CD4-positive, CD25-positive, alpha-beta regulatory T cell (primary cell): ENCODE measurements around the gene ZNF19. TPM values are rescaled to one million over a fixed set of nuclear protein-coding genes. Genes with fewer than 3 reads are reported as not detected.

Experiments used
- ATAC-seq, 2 donors: fragments of 150-1000 bp; cut with Tn5 transposase; one replicate each; pipeline ENCODE4 v1.10.0; 2021; ENCODE audit warnings: low read depth in 2 of 2, moderate number of reproducible peaks in 2 of 2, moderate library complexity in 1 of 2
- DNase-seq, 3 donors: peaks; one replicate each; pipeline versions ENCODE4 v3.0.0 to v3.0.0-alpha.2; 2012 to 2022; ENCODE audit warnings: mixed read lengths in 1 of 3
- H3K27ac ChIP-seq: one replicate; pipeline ENCODE4 v1.7.0; 2013; ENCODE audit warnings: mild to moderate bottlenecking, low read length; ENCODE audit not compliant: insufficient read depth, poor library complexity, severe bottlenecking
- H3K27me3 ChIP-seq: one replicate; pipeline ENCODE4 v1.7.0; 2013; ENCODE audit warnings: low read length; ENCODE audit not compliant: control insufficient read depth, insufficient read depth
- H3K36me3 ChIP-seq: one replicate; pipeline ENCODE4 v1.7.0; 2013; ENCODE audit warnings: mild to moderate bottlenecking, low read length, moderate library complexity; ENCODE audit not compliant: control insufficient read depth, insufficient read depth
- H3K4me1 ChIP-seq: 2 replicates; pipeline ENCODE4 v1.7.0; 2013; ENCODE audit warnings: mild to moderate bottlenecking, low read length; ENCODE audit not compliant: insufficient read depth, control insufficient read depth, poor library complexity, severe bottlenecking
- H3K4me3 ChIP-seq: one replicate; pipeline ENCODE4 v1.7.0; 2013; ENCODE audit warnings: low read depth, mild to moderate bottlenecking, low read length, moderate library complexity
- H3K9me3 ChIP-seq, 2 experiments: 1 replicate in 1 of 2; 2 replicates in 1 of 2; pipeline ENCODE4 v1.7.0; 2013; ENCODE audit warnings: low read length in 2 of 2, mild to moderate bottlenecking in 1 of 2, moderate library complexity in 1 of 2; ENCODE audit not compliant: control insufficient read depth in 2 of 2
- H3K27ac Mint-ChIP-seq, 3 donors: one replicate each; pipeline ENCODE4 v1.8.0; 2020 to 2022; ENCODE audit warnings: mild to moderate bottlenecking in 3 of 3, mixed read lengths in 3 of 3, moderate library complexity in 2 of 3
- H3K27me3 Mint-ChIP-seq: one replicate; pipeline ENCODE4 v1.8.0; 2022; ENCODE audit warnings: mild to moderate bottlenecking, mixed read lengths
- H3K36me3 Mint-ChIP-seq: one replicate; pipeline ENCODE4 v1.8.0; 2020; ENCODE audit warnings: mixed read lengths
- H3K4me1 Mint-ChIP-seq, 4 donors: one replicate each; pipeline ENCODE4 v1.8.0; 2020 to 2022; ENCODE audit warnings: mixed read lengths in 4 of 4, mild to moderate bottlenecking in 1 of 4
- H3K4me3 Mint-ChIP-seq, 4 donors: one replicate each; pipeline ENCODE4 v1.8.0; 2020 to 2022; ENCODE audit warnings: mild to moderate bottlenecking in 4 of 4, mixed read lengths in 4 of 4, moderate library complexity in 3 of 4
- H3K9me3 Mint-ChIP-seq, 7 donors: one replicate each; pipeline ENCODE4 v1.8.0; 2020 to 2022; ENCODE audit warnings: mixed read lengths in 7 of 7, mild to moderate bottlenecking in 3 of 7, moderate library complexity in 2 of 7
- polyA plus RNA-seq, 4 donors: library from polyadenylated mRNA; unstranded; fragments of 300-500 nt; fragmentation: Illumina TruSeq; gene quantifications; one replicate each; pipeline ENCODE4 v1.2.3, GENCODE V29; 2021
- total RNA-seq: library from RNA; stranded (reverse); gene quantifications from one replicate; pipeline ENCODE4 v1.2.3, GENCODE V29; 2022

The ZNF19 gene
- total and polyA plus RNA-seq, 5 donors from 2014 or later = 1.7 to 5.9 (median 2.8) TPM

DNA sequence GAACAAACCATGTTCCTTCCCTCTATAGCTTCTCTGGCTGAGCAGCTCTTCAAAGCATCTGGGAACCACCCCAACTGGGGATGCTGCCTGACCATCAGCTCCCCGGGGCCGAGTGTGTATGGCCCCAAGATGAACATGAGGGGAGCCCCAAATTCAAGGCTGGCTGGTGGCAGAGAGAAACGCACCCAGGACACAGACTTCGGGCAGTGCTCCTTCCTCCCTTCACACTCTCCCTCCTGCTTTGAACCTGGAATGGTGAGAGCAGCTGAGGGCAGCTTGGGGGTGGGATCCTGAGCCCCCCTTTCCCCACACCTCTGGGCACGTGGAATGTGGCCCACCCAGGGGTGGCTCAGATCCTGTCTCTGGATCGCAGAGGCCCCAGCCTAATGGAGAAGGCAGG lies 64.5 kb downstream of the ZNF19 start:
- Mint-ChIP-seq H3K4me3 (no peak overlapping the region), H3K4me1 (peaks cover 0 to 19% (median 5%) of the 10 kb centered on the region in 4 donors), H3K36me3 (no peaks in the 10 kb centered on the region), H3K9me3 (peaks cover 0 to 6% (median 0%) of the 10 kb centered on the region in 7 donors), H3K27ac (no peak overlapping the region), H3K27me3 (peaks cover 46% of the 10 kb centered on the region)
- no peak overlapping the region for H3K27ac ChIP-seq
- peaks cover 11% of the 10 kb centered on the region for H3K27me3 ChIP-seq
- no peaks in the 10 kb centered on the region for H3K4me1 ChIP-seq
- no peaks in the 10 kb centered on the region for H3K36me3 ChIP-seq
- no peak overlapping the region for H3K4me3 ChIP-seq
- no peak for ATAC-seq
- no peak for DNase-seq
- no peaks in the 10 kb centered on the region for H3K9me3 ChIP-seq

GRCh38 chr16:71423865-71424264 lies 65.3 kb downstream of the ZNF19 start:
- Mint-ChIP-seq H3K27ac (peak overlapping the region in 1 of 3 donors; percentile 82), H3K4me1 (peaks cover 0 to 19% (median 5%) of the 10 kb centered on the region in 4 donors), H3K36me3 (no peaks in the 10 kb centered on the region), H3K27me3 (peaks cover 40% of the 10 kb centered on the region), H3K4me3 (no peak overlapping the region), H3K9me3 (peaks cover 0 to 6% (median 0%) of the 10 kb centered on the region in 7 donors)
- DNase-seq (no peak), ATAC-seq (no peak)
- H3K27me3 ChIP-seq = peaks cover 8% of the 10 kb centered on the region
- H3K4me1 ChIP-seq = no peaks in the 10 kb centered on the region
- H3K9me3 ChIP-seq = no peaks in the 10 kb centered on the region
- no peak overlapping the region for H3K4me3 ChIP-seq
- no peak overlapping the region for H3K27ac ChIP-seq
- no peaks in the 10 kb centered on the region for H3K36me3 ChIP-seq

Other genes starting within 250 kb of the ZNF19 start
- gene CMTR2, start 199.9 kb downstream of the ZNF19 start, total RNA-seq = 12.9 TPM
- 10 to 100 TPM; 17.7 to 34.9 (median 27.0) TPM for gene CMTR2, start 199.9 kb downstream of the ZNF19 start, polyA plus RNA-seq
- gene CALB2, start 130.6 kb downstream of the ZNF19 start, total RNA-seq = not detected
- gene CALB2, start 130.6 kb downstream of the ZNF19 start, polyA plus RNA-seq = not detected
- not detected for gene TLE7, start 47.3 kb downstream of the ZNF19 start, total RNA-seq
- not detected for gene TLE7, start 47.3 kb downstream of the ZNF19 start, polyA plus RNA-seq
- 5.3 TPM for gene ZNF23, start 27.1 kb downstream of the ZNF19 start, total RNA-seq
- gene ZNF23, start 27.1 kb downstream of the ZNF19 start, polyA plus RNA-seq = 1 to 10 TPM; 4.0 to 6.2 (median 5.8) TPM
- gene CHST4, start 37.1 kb upstream of the ZNF19 start, total RNA-seq = not detected
- gene CHST4, start 37.1 kb upstream of the ZNF19 start, polyA plus RNA-seq = not detected
- gene TAT, start 87.8 kb upstream of the ZNF19 start, total RNA-seq = not detected
- under 1 TPM in 3 of 4 donors, not detected in 1; 0.06 to 0.23 (median 0.14) TPM for gene TAT, start 87.8 kb upstream of the ZNF19 start, polyA plus RNA-seq
- gene MARVELD3, start 136.9 kb upstream of the ZNF19 start, total RNA-seq = not detected
- not detected for gene MARVELD3, start 136.9 kb upstream of the ZNF19 start, polyA plus RNA-seq
- gene PHLPP2, start 235.4 kb upstream of the ZNF19 start, total RNA-seq = 10.1 TPM
- gene PHLPP2, start 235.4 kb upstream of the ZNF19 start, polyA plus RNA-seq = 1 to 10 TPM; 1.7 to 2.6 (median 2.3) TPM